Ishikawa (cell line): ENCODE results near the gene SFT2D1.

Source experiments
- CEBPB ChIP-seq: IDR thresholded peaks from 2 replicates; pipeline ENCODE4 v1.6.1; 2012
- CREB1 ChIP-seq: IDR thresholded peaks from 2 replicates; pipeline ENCODE4 v1.6.1; 2012; ENCODE audit warnings: low read depth
- EGR1 ChIP-seq: IDR thresholded peaks from 2 replicates; pipeline ENCODE4 v1.6.1; 2012
- EP300 ChIP-seq: IDR thresholded peaks from 2 replicates; pipeline ENCODE4 v1.6.1; 2012; ENCODE audit warnings: borderline replicate concordance
- FOXM1 ChIP-seq: IDR thresholded peaks from 2 replicates; pipeline ENCODE4 v1.6.1; 2012; ENCODE audit warnings: low read depth, borderline replicate concordance
- MAX ChIP-seq: IDR thresholded peaks from 2 replicates; pipeline ENCODE4 v1.6.1; 2012
- NFIC ChIP-seq: IDR thresholded peaks from 2 replicates; pipeline ENCODE4 v1.6.1; 2012
- RAD21 ChIP-seq: IDR thresholded peaks from 2 replicates; pipeline ENCODE4 v1.6.1; 2012; ENCODE audit warnings: low read depth
- REST ChIP-seq: IDR thresholded peaks from 2 replicates; pipeline ENCODE4 v1.6.1; 2012; ENCODE audit warnings: low read depth, mild to moderate bottlenecking
- TAF1 ChIP-seq: IDR thresholded peaks from 2 replicates; pipeline ENCODE4 v1.6.1; 2012; ENCODE audit warnings: low read depth, mild to moderate bottlenecking
- TCF12 ChIP-seq: IDR thresholded peaks from 2 replicates; pipeline ENCODE4 v1.6.1; 2012; ENCODE audit warnings: low read depth
- TEAD4 ChIP-seq: IDR thresholded peaks from 2 replicates; pipeline ENCODE4 v1.6.1; 2012
- USF1 ChIP-seq: IDR thresholded peaks from 2 replicates; pipeline ENCODE4 v1.6.1; 2012
- YY1 ChIP-seq: IDR thresholded peaks from 2 replicates; pipeline ENCODE4 v1.6.1; 2012; ENCODE audit warnings: low read depth
- ZBTB7A ChIP-seq: IDR thresholded peaks from 2 replicates; pipeline ENCODE4 v1.6.1; 2012; ENCODE audit warnings: low read depth

The SFT2D1 gene

GRCh38 chr6:166342349-166343149, at the start of gene SFT2D1:
TSS of gene SFT2D1 (minus strand) at chr6:166342545. CDS start at chr6:166342481, 64 bp downstream.
- TF ChIP-seq RAD21: no peak
- peak; percentile 42; the same call in 1 of the 2 replicates for TF ChIP-seq EGR1
- peak; percentile 89 for TF ChIP-seq ZBTB7A
- no peak; the same call in 1 of the 2 replicates for TF ChIP-seq NFIC
- peak; percentile 63 for TF ChIP-seq YY1
- peak; percentile 84 for TF ChIP-seq TAF1
- TF ChIP-seq CREB1: peak; percentile 33; the same call in 1 of the 2 replicates
- TF ChIP-seq USF1: no peak
- peak; percentile 28; the same call in 1 of the 2 replicates for TF ChIP-seq TCF12
- peak; percentile 12; the same call in 1 of the 2 replicates for TF ChIP-seq TEAD4
- 0 out of 2 replicates have a peak, but pooled peaks have one; percentile 63 for TF ChIP-seq MAX

GRCh38 chr6:166389119-166389518, 46.8 kb upstream of the SFT2D1 start:
- TF ChIP-seq TCF12: no peak
- TF ChIP-seq MAX: no peak
- no peak for TF ChIP-seq RAD21
- TF ChIP-seq USF1: no peak
- no peak for TF ChIP-seq ZBTB7A
- TF ChIP-seq TAF1: no peak
- no peak for TF ChIP-seq CEBPB
- TF ChIP-seq REST: no peak
- TF ChIP-seq YY1: no peak
- TF ChIP-seq TEAD4: no peak
- TF ChIP-seq CREB1: no peak
- TF ChIP-seq EGR1: no peak
- no peak for TF ChIP-seq NFIC
- TF ChIP-seq EP300: no peak
- TF ChIP-seq FOXM1: no peak

- TF ChIP-seq EP300 (no peak), TEAD4 (no peak), TAF1 (no peak), ZBTB7A (no peak), YY1 (no peak), REST (no peak), RAD21 (no peak), CEBPB (no peak), USF1 (no peak), MAX (no peak)
Observed at GRCh38 chr6:166388290-166389004, 46.1 kb upstream of the SFT2D1 start.

- TF ChIP-seq EP300 (no peak), TCF12 (no peak), RAD21 (no peak), TAF1 (no peak), CREB1 (no peak), ZBTB7A (no peak), FOXM1 (no peak), USF1 (no peak), EGR1 (no peak), YY1 (no peak), CEBPB (no peak), NFIC (no peak), REST (no peak), TEAD4 (no peak), MAX (no peak)
Observed at GRCh38 chr6:166387642-166388289, 45.4 kb upstream of the SFT2D1 start.
